Spinal cord (tissue), 10 donors: ENCODE measurements around the gene PGM5. TPM values are rescaled to one million over a fixed set of nuclear protein-coding genes. Genes with fewer than 3 reads are reported as not detected.
"Not testable (repeated sequence)": the region's sequence is repeated elsewhere in the genome, so short reads cannot be mapped to it uniquely, and the experiment has no call there.

ENCODE experiments used
- DNase-seq, 6 donors: peaks; one replicate each; pipeline versions ENCODE4 v3.0.0 to v3.0.0-alpha.2; 2013 to 2015; ENCODE audit warnings: low spot score in 6 of 6, low read depth in 4 of 6
- H3K27ac ChIP-seq: one replicate; pipeline ENCODE4 v1.5.1; 2013; ENCODE audit warnings: low read depth, low read length, control low read depth
- H3K27me3 ChIP-seq: one replicate; pipeline ENCODE4 v1.6.1; 2013; ENCODE audit warnings: low read length; ENCODE audit not compliant: control insufficient read depth, insufficient read depth
- H3K36me3 ChIP-seq: one replicate; pipeline ENCODE4 v1.6.1; 2013; ENCODE audit warnings: low read length; ENCODE audit not compliant: control insufficient read depth, insufficient read depth
- H3K4me1 ChIP-seq: one replicate; pipeline ENCODE4 v1.6.1; 2013; ENCODE audit warnings: low read length; ENCODE audit not compliant: control insufficient read depth, insufficient read depth
- H3K4me3 ChIP-seq: one replicate; pipeline ENCODE4 v1.5.1; 2013; ENCODE audit warnings: low read depth, low read length, control low read depth
- H3K9me3 ChIP-seq: one replicate; pipeline ENCODE4 v1.6.1; 2013; ENCODE audit warnings: low read length; ENCODE audit not compliant: control insufficient read depth, insufficient read depth
- WGBS: methylation state at CpG from one replicate; pipeline ENCODE4 v1.1.5; 2013; ENCODE audit warnings: missing lambda C conversion rate; ENCODE audit not compliant: insufficient coverage; 5-methylcytosine and 5-hydroxymethylcytosine counted together
- polyA plus RNA-seq, 2 donors: library from polyadenylated mRNA; unstranded; fragments of 120-200 nt; gene quantifications; one replicate each; pipeline ENCODE4 v1.2.1, GENCODE V29; 2013; ENCODE audit not compliant: insufficient read length in 2 of 2
- total RNA-seq, 2 donors: library from RNA; depleted of rRNA in 1 of 2; stranded (reverse); fragments of 120-200 nt in 1 of 2; fragments of >200 nt in 1 of 2; gene quantifications; one replicate each; pipeline versions ENCODE4 v1.2.3 to v1.2.4, GENCODE V29; 2013 to 2014
- donor health status: healthy.

Gene PGM5
- total and polyA plus RNA-seq, 4 donors = 5.2 to 55.9 (median 14.2) TPM

- H3K27ac ChIP-seq, H3K27me3 ChIP-seq, H3K9me3 ChIP-seq, H3K36me3 ChIP-seq, H3K4me3 ChIP-seq, DNase-seq, H3K4me1 ChIP-seq: not testable (repeated sequence)
- no CpG with 5 or more reads among the region's 3 CpGs for WGBS
Measured at GRCh38 chr9:68404421-68405185, 48.2 kb downstream of the PGM5 start.

- not testable (repeated sequence) for H3K9me3 ChIP-seq, H3K4me3 ChIP-seq, H3K27ac ChIP-seq, H3K4me1 ChIP-seq, DNase-seq, H3K36me3 ChIP-seq, H3K27me3 ChIP-seq
Measured at GRCh38 chr9:68411865-68412264, 55.5 kb downstream of the PGM5 start.

GRCh38 chr9:68412754-68413153, 56.3 kb downstream of the PGM5 start:
- not testable (repeated sequence) for H3K27me3 ChIP-seq, H3K36me3 ChIP-seq, H3K27ac ChIP-seq, H3K4me1 ChIP-seq, H3K9me3 ChIP-seq, H3K4me3 ChIP-seq, DNase-seq
- WGBS = no CpG with 5 or more reads among the region's 2 CpGs

GRCh38 chr9:68415065-68415464, 58.7 kb downstream of the PGM5 start:
- H3K36me3 ChIP-seq, H3K27ac ChIP-seq, DNase-seq, H3K4me1 ChIP-seq, H3K9me3 ChIP-seq, H3K4me3 ChIP-seq, H3K27me3 ChIP-seq: not testable (repeated sequence)
- no CpG with 5 or more reads among the region's 1 CpG for WGBS

DNA sequence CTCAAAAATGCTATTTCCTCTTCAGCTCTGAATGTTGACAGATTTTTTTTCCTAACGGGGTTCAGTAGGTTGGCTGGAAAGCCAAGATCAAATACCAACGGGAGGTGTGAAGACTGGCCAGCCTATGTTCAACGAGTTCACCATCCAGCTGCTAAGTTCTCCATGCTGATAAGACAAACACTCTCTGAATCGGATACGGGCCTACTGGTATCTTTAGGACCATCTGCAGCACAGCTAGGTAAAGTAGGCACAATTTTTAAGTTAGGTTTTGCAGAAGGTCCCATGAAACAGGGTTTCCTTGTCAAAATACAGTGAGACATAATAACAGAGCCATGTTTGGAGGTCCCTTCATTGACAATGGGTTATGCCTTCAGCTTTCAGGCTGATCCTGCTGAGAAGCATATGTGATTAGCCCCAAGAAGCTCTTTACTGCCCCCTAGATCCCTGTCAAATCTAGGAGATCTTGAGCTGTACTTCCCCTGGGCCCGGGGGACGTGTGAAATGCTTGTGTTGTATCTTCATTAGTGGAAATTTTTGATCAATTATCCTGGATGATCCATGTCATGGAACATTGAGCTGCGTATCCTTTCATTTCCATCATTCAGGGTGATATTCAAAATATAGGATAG, 60.6 kb downstream of the PGM5 start:
- WGBS = 95% methylated on average over 4 of the region's 8 CpGs
- H3K9me3 ChIP-seq = no peaks in the 10 kb centered on the region
- DNase-seq = no peak
- H3K27me3 ChIP-seq = peaks cover 2% of the 10 kb centered on the region
- no peak overlapping the region for H3K27ac ChIP-seq
- no peak overlapping the region for H3K4me3 ChIP-seq
- no peaks in the 10 kb centered on the region for H3K36me3 ChIP-seq
- peaks cover 3% of the 10 kb centered on the region for H3K4me1 ChIP-seq

DNA sequence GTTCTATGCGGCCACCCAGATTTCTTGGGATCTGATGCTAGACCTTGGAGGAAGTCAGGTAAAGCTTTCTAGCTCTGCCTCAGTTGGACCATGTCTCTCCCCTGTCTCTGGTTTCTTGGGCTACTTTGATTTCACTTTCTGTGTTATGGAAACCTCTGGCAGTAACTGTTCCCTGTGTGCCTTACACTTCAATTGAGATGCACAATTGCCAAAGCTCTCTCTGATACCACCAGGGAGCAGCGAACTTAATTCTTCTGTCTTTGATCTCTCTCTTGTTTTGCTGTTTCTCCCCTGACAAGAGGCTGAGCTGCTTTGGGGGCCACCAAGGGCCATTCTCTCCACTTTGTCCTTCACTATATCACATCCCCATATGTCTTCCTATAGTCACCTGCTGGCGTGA, 61.4 kb downstream of the PGM5 start:
- WGBS = 93% methylated on average over 2 of the region's 3 CpGs

GRCh38 chr9:68418259-68418845, 61.9 kb downstream of the PGM5 start:
- WGBS = 37% methylated on average over 7 of the region's 11 CpGs
- no peaks in the 10 kb centered on the region for H3K36me3 ChIP-seq
- no peaks in the 10 kb centered on the region for H3K9me3 ChIP-seq
- no peak overlapping the region for H3K4me3 ChIP-seq
- peak in 2 of 6 donors; percentile 7 to 26 for DNase-seq
- peaks cover 2% of the 10 kb centered on the region for H3K27me3 ChIP-seq
- no peak overlapping the region for H3K27ac ChIP-seq
- H3K4me1 ChIP-seq = peaks cover 3% of the 10 kb centered on the region

More for the DNA sequence above, 61.4 kb downstream of the PGM5 start:
- Histone ChIP-seq H3K27ac (no peak overlapping the region), H3K27me3 (peaks cover 2% of the 10 kb centered on the region), H3K9me3 (no peaks in the 10 kb centered on the region), H3K36me3 (no peaks in the 10 kb centered on the region), H3K4me1 (peaks cover 3% of the 10 kb centered on the region), H3K4me3 (no peak overlapping the region)
- no peak for DNase-seq

GRCh38 chr9:68419901-68420300, 63.5 kb downstream of the PGM5 start:
- DNase-seq = peak in 1 of 6 donors; percentile 5
- 67% methylated on average over 3 of the region's 3 CpGs for WGBS
- Histone ChIP-seq H3K27me3 (peaks cover 2% of the 10 kb centered on the region), H3K36me3 (no peaks in the 10 kb centered on the region), H3K27ac (no peak overlapping the region), H3K9me3 (no peaks in the 10 kb centered on the region), H3K4me1 (peaks cover 3% of the 10 kb centered on the region), H3K4me3 (no peak overlapping the region)

GRCh38 chr9:68426755-68427154, 70.3 kb downstream of the PGM5 start:
- H3K4me3 ChIP-seq = no peak overlapping the region
- peak overlapping the region; percentile 38 for H3K27ac ChIP-seq
- DNase-seq = peak in 1 of 6 donors; percentile 4
- H3K36me3 ChIP-seq = no peaks in the 10 kb centered on the region
- no peaks in the 10 kb centered on the region for H3K4me1 ChIP-seq
- no peaks in the 10 kb centered on the region for H3K27me3 ChIP-seq
- no CpG with 5 or more reads among the region's 1 CpG for WGBS
- no peaks in the 10 kb centered on the region for H3K9me3 ChIP-seq
